BE2C (cell line): ENCODE data around the gene DAG1.

Experiments used
- DNase-seq: peaks from one replicate; pipeline ENCODE4 v3.0.0-alpha.2; 2020
- H3K27me3 ChIP-seq: fragments of 250-450 bp; sonication (Bioruptor Pico); 2 replicates; pipeline ENCODE4 v1.5.1; 2020; ENCODE audit warnings: mild to moderate bottlenecking
- H3K36me3 ChIP-seq: fragments of 250-450 bp; sonication (Bioruptor Pico); 2 replicates; pipeline ENCODE4 v1.5.1; 2020; ENCODE audit warnings: mild to moderate bottlenecking
- H3K4me1 ChIP-seq: fragments of 250-450 bp; sonication (Bioruptor Pico); 2 replicates; pipeline ENCODE4 v1.5.1; 2020
- H3K4me3 ChIP-seq: 2 replicates; pipeline ENCODE4 v1.5.1; 2011; ENCODE audit warnings: low read depth, low read length
- H3K9me3 ChIP-seq: fragments of 250-450 bp; sonication (Bioruptor Pico); 2 replicates; pipeline ENCODE4 v1.5.1; 2020
- TF ChIP-seq, protein P1 (sequence below): IDR thresholded peaks from 2 replicates; pipeline ENCODE4 v1.5.1; 2012; ENCODE audit warnings: mild to moderate bottlenecking, low read depth, low read length

The DAG1 gene

GRCh38 chr3:49529567-49529966 is 59.5 kb downstream of the DAG1 start:
- H3K27me3 ChIP-seq = no peaks in the 10 kb centered on the region
- H3K4me3 ChIP-seq = no peak overlapping the region
- H3K36me3 ChIP-seq = peaks cover 4% of the 10 kb centered on the region; the same call in 1 of the 2 replicates
- H3K4me1 ChIP-seq = no peaks in the 10 kb centered on the region
- DNase-seq = no peak
- TF ChIP-seq, protein P1, sequence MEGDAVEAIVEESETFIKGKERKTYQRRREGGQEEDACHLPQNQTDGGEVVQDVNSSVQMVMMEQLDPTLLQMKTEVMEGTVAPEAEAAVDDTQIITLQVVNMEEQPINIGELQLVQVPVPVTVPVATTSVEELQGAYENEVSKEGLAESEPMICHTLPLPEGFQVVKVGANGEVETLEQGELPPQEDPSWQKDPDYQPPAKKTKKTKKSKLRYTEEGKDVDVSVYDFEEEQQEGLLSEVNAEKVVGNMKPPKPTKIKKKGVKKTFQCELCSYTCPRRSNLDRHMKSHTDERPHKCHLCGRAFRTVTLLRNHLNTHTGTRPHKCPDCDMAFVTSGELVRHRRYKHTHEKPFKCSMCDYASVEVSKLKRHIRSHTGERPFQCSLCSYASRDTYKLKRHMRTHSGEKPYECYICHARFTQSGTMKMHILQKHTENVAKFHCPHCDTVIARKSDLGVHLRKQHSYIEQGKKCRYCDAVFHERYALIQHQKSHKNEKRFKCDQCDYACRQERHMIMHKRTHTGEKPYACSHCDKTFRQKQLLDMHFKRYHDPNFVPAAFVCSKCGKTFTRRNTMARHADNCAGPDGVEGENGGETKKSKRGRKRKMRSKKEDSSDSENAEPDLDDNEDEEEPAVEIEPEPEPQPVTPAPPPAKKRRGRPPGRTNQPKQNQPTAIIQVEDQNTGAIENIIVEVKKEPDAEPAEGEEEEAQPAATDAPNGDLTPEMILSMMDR = no peak
- no peaks in the 10 kb centered on the region for H3K9me3 ChIP-seq

GRCh38 chr3:49530231-49530630 is 60.2 kb downstream of the DAG1 start:
- Histone ChIP-seq H3K9me3 (no peaks in the 10 kb centered on the region), H3K4me1 (no peaks in the 10 kb centered on the region), H3K4me3 (no peak overlapping the region), H3K27me3 (no peaks in the 10 kb centered on the region), H3K36me3 (peaks cover 4% of the 10 kb centered on the region; the same call in 1 of the 2 replicates)
- TF ChIP-seq, protein P1 = no peak
- DNase-seq = no peak

GRCh38 chr3:49530701-49531100 is 60.6 kb downstream of the DAG1 start:
- TF ChIP-seq, protein P1 = no peak
- DNase-seq = no peak
- H3K4me3 ChIP-seq = no peak overlapping the region

GRCh38 chr3:49531218-49531617 is 61.2 kb downstream of the DAG1 start:
- no peaks in the 10 kb centered on the region for H3K4me1 ChIP-seq
- DNase-seq = no peak
- TF ChIP-seq, protein P1 = no peak
- H3K4me3 ChIP-seq = no peak overlapping the region
- H3K27me3 ChIP-seq = no peaks in the 10 kb centered on the region
- H3K9me3 ChIP-seq = no peaks in the 10 kb centered on the region
- H3K36me3 ChIP-seq = peaks cover 4% of the 10 kb centered on the region; the same call in 1 of the 2 replicates

More at GRCh38 chr3:49530701-49531100, 60.6 kb downstream of the DAG1 start:
- Histone ChIP-seq H3K27me3 (no peaks in the 10 kb centered on the region), H3K4me1 (no peaks in the 10 kb centered on the region), H3K36me3 (peaks cover 4% of the 10 kb centered on the region; the same call in 1 of the 2 replicates), H3K9me3 (no peaks in the 10 kb centered on the region)

DNA sequence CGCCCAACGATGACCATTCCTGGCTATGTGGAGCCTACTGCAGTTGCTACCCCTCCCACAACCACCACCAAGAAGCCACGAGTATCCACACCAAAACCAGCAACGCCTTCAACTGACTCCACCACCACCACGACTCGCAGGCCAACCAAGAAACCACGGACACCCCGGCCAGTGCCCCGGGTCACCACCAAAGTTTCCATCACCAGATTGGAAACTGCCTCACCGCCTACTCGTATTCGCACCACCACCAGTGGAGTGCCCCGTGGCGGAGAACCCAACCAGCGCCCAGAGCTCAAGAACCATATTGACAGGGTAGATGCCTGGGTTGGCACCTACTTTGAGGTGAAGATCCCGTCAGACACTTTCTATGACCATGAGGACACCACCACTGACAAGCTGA is 61.6 kb downstream of the DAG1 start:
- TF ChIP-seq, protein P1 = no peak
- no peaks in the 10 kb centered on the region for H3K27me3 ChIP-seq
- peaks cover 4% of the 10 kb centered on the region; the same call in 1 of the 2 replicates for H3K36me3 ChIP-seq
- no peak for DNase-seq
- H3K4me3 ChIP-seq = no peak overlapping the region
- H3K4me1 ChIP-seq = no peaks in the 10 kb centered on the region
- H3K9me3 ChIP-seq = no peaks in the 10 kb centered on the region

- peaks cover 4% of the 10 kb centered on the region; the same call in 1 of the 2 replicates for H3K36me3 ChIP-seq
These were observed 63.0 kb downstream of the DAG1 start for GRCh38 chr3:49533031-49533430.

More at GRCh38 chr3:49533031-49533430, 63.0 kb downstream of the DAG1 start:
- Histone ChIP-seq H3K4me1 (no peaks in the 10 kb centered on the region), H3K27me3 (no peaks in the 10 kb centered on the region), H3K9me3 (no peaks in the 10 kb centered on the region), H3K4me3 (no peak overlapping the region)
- DNase-seq = no peak
- TF ChIP-seq, protein P1 = no peak
